RWPE2 (cell line): ENCODE data around the gene WDR33.

Experiments
- ATAC-seq: fragments of 200-7000 bp; cut with Tn5 transposase; 3 replicates; pipeline ENCODE4 v1.9.1; 2021; ENCODE audit warnings: low read depth
- DNase-seq: peaks from one replicate; pipeline ENCODE4 v3.0.0-alpha.2; 2020; ENCODE audit warnings: low spot score
- H3K27ac ChIP-seq: fragments of 450-650 bp; 2 replicates; pipeline ENCODE4 v1.5.1; 2017; ENCODE audit warnings: mild to moderate bottlenecking; ENCODE audit not compliant: poor library complexity, severe bottlenecking
- H3K27me3 ChIP-seq: fragments of 250-450 bp; sonication (Bioruptor Pico); 2 replicates; pipeline ENCODE4 v1.5.1; 2021; ENCODE audit warnings: mild to moderate bottlenecking, moderate library complexity; ENCODE audit not compliant: insufficient read depth, poor library complexity, severe bottlenecking
- H3K36me3 ChIP-seq: fragments of 250-450 bp; sonication (Bioruptor Pico); 2 replicates; pipeline ENCODE4 v1.5.1; 2020; ENCODE audit warnings: low read depth, mild to moderate bottlenecking, moderate library complexity
- H3K4me1 ChIP-seq: fragments of 250-450 bp; sonication (Bioruptor Pico); 2 replicates; pipeline ENCODE4 v1.5.1; 2021; ENCODE audit warnings: mild to moderate bottlenecking, moderate library complexity; ENCODE audit not compliant: insufficient read depth, poor library complexity, severe bottlenecking
- H3K4me3 ChIP-seq: fragments of 250-450 bp; sonication (Bioruptor Pico); 2 replicates; pipeline ENCODE4 v1.5.1; 2021; ENCODE audit warnings: mild to moderate bottlenecking, moderate library complexity; ENCODE audit not compliant: severe bottlenecking
- H3K9me3 ChIP-seq: fragments of 250-450 bp; sonication (Bioruptor Pico); 2 replicates; pipeline ENCODE4 v1.5.1; 2021; ENCODE audit warnings: mild to moderate bottlenecking, moderate library complexity; ENCODE audit not compliant: severe bottlenecking
- TF ChIP-seq, protein P1 (sequence below): fragments of 450-650 bp; IDR thresholded peaks from one replicate; pipeline ENCODE4 v1.5.1; 2017; ENCODE audit warnings: mild to moderate bottlenecking, moderate library complexity; ENCODE audit not compliant: poor library complexity, severe bottlenecking

The WDR33 gene

DNA sequence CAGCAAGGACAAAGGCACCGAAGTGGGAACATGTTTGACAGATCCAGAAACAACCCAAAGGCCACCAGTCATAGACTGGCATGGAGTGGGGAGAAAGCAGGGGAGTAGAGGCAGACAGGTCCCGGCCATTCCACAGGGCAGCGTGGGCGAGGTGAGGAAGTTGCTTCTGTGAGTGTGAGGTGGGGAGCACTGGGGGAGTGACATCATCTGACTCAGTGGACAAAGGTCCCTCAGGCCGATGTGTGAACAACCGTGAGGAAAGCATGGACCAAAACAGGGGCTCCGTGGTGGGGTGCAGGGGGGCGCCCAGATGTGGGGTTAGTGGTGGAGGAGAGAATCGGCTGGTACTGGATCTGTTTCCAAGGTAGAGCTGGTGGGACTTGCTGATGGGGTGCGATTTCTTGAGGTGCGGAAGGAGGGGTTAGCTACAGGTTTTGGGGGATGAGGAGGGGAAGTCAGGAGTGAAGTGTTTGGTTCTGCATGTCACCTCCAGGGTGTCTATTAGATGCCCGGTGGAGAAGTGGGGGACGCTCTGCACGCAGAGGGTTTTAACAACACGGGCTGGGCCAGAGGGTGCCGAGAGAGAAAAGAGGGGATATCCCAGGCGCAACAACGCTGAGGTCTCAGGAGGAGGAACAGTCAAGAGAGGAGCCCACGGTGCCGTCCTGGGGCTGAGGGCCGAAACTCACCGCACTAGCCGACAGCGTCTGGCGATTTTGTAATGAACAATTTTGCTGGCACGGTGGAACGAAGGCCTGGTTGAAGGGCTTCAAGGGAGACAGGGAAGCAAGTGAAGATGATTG is 112.2 kb downstream of the WDR33 start:
- no peaks in the 10 kb centered on the region for H3K9me3 ChIP-seq
- DNase-seq (no peak), ATAC-seq (no peak)
- H3K4me3 ChIP-seq, result no peak overlapping the region
- TF ChIP-seq, protein P1, sequence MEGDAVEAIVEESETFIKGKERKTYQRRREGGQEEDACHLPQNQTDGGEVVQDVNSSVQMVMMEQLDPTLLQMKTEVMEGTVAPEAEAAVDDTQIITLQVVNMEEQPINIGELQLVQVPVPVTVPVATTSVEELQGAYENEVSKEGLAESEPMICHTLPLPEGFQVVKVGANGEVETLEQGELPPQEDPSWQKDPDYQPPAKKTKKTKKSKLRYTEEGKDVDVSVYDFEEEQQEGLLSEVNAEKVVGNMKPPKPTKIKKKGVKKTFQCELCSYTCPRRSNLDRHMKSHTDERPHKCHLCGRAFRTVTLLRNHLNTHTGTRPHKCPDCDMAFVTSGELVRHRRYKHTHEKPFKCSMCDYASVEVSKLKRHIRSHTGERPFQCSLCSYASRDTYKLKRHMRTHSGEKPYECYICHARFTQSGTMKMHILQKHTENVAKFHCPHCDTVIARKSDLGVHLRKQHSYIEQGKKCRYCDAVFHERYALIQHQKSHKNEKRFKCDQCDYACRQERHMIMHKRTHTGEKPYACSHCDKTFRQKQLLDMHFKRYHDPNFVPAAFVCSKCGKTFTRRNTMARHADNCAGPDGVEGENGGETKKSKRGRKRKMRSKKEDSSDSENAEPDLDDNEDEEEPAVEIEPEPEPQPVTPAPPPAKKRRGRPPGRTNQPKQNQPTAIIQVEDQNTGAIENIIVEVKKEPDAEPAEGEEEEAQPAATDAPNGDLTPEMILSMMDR, result no peak
- no peak overlapping the region for H3K27ac ChIP-seq
- H3K36me3 ChIP-seq, result peaks cover 13% of the 10 kb centered on the region
- peaks cover 11% of the 10 kb centered on the region for H3K4me1 ChIP-seq
- H3K27me3 ChIP-seq, result no peaks in the 10 kb centered on the region

DNA sequence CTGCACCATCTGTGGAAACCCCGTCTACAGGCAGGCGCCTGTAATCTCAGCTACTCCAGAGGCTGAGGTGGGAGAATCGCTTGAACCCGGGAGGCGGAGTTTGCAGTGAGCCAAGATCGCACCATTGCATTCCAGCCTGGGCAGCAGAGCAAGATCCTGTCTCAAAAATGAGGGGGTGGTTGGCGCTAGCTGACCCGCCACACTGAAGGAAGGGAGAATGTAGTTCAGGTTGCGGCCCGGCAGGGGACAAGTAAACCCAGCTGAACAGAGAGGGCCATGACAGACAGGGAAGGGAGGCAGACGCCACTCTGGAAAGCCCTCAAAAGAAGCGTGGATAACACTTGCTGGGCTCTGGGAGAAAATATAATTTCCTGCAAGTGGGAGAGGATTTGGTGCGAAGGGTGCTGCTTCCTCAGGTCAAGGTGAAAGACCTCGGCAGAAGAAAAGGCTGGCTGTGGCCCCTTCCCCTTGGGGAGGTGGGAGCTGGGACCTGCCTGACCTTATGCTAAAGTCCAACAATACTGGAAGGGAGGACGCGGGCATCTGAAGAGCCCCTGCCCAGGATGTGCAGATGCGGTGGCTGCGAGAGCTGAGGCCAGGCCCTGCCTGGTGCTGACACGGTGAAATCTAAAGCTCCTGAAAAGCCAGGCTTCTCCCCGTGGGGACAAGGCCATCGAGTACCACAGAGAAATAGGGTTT is 113.3 kb downstream of the WDR33 start:
- ATAC-seq, result no peak
- H3K4me1 ChIP-seq, result peaks cover 8% of the 10 kb centered on the region
- no peak for DNase-seq
- TF ChIP-seq, protein P1, result no peak
- H3K4me3 ChIP-seq, result no peak overlapping the region
- no peaks in the 10 kb centered on the region for H3K27me3 ChIP-seq
- H3K27ac ChIP-seq, result no peak overlapping the region
- H3K9me3 ChIP-seq, result no peaks in the 10 kb centered on the region
- H3K36me3 ChIP-seq, result peaks cover 2% of the 10 kb centered on the region

DNA sequence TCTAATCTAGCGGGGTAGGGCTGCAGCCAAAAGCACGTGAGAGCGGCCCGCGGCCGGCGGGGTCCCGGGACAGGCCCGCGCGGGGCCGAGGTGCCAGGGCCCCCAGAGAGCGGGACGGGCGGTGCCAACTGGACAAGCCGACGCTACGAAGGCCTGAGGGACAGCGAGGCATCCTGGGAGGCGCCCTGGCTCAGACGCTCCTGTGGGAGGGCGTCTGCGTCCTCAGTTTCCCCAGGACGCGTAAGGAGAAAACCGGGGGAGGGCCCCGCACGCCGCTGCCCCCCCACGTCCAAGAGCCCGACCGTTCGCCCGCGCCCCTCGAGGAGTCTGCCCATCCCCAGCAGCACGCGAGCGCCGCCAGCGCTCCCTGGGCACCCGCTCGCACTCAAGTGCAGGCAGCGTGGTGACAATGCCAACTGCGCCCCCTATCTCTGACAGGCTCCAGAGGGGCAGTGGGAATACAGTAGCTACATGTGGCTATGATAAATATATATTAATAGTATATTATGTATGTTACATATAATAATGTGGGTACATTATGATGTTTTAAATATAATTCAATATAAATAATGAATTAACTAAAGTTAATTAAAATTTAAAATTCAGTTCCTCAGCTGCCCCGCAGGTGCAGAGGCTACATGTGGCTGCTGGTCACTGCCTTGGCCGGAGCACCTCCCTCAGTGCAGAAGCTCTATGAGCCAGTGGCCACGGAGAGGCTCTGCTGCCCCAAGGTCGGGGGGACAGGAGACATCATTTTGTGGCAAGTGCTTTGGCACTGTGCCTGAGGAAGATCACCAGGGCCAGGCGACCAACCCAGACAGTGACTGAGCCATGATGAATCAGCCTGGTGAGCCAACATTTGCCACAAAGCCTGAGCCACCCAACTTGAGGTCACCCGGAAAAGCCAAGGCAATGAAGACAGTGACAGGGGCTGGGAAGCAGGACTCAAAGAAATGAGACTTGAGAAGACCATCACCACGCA is 115.2 kb downstream of the WDR33 start:
- H3K4me3 ChIP-seq, result no peak overlapping the region
- ATAC-seq (no peak), DNase-seq (no peak)

DNA sequence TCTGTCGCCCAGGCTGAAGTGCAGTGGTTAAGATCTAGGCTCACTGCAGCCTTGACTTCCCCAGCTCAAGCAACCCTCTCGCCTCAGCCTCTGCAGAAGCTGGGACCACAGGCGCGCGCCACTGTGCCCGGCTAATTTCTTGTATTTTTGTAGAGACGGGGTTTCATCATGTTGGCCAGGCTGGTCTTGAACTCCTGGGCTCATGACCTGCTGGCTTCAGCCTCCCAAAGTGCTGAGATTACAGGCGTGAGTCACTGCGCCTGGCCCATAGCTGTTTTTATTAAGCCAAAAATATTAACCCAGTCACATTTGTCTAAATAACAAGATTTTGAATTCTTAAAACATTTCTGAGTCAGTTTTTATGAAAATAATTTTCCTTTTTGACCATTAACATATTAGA is 116.0 kb downstream of the WDR33 start:
- Histone ChIP-seq H3K27ac (no peak overlapping the region), H3K4me3 (no peak overlapping the region), H3K27me3 (no peaks in the 10 kb centered on the region), H3K36me3 (no peaks in the 10 kb centered on the region), H3K4me1 (no peaks in the 10 kb centered on the region), H3K9me3 (no peaks in the 10 kb centered on the region)
- DNase-seq (no peak), ATAC-seq (no peak)
- TF ChIP-seq, protein P1, result no peak

More for the DNA sequence above, 115.2 kb downstream of the WDR33 start:
- Histone ChIP-seq H3K4me1 (peaks cover 3% of the 10 kb centered on the region), H3K36me3 (no peaks in the 10 kb centered on the region), H3K27ac (no peak overlapping the region), H3K27me3 (no peaks in the 10 kb centered on the region), H3K9me3 (no peaks in the 10 kb centered on the region)
- TF ChIP-seq, protein P1, result no peak
